ENCODE measurements around the gene BRAP. TPM values are rescaled to one million over a fixed set of nuclear protein-coding genes. Genes with fewer than 3 reads are reported as not detected.

Gene BRAP
- total RNA-seq, 3 donors from 2014 or later: 17.3 to 26.1 (median 22.3) TPM

- H3K4me1 ChIP-seq (ENCODE audit: low read depth): no peaks in the 10 kb centered on the region
- no peaks in the 10 kb centered on the region for H3K9me3 ChIP-seq
- peaks cover 5% of the 10 kb centered on the region for H3K36me3 ChIP-seq (ENCODE audit: low read depth)
- no peak for TF ChIP-seq CTCF (IDR thresholded peaks at IDR 0.05)
- intact Hi-C loops (cut with DNase I, micrococcal nuclease): no loop called here
- ATAC-seq (no peak), DNase-seq (no peak)
- no peak overlapping the region for H3K4me3 ChIP-seq
Measured at GRCh38 chr12:111650912-111651311, 34.8 kb downstream of the BRAP start.

GRCh38 chr12:111645433-111645832 lies 40.3 kb downstream of the BRAP start:
- DNase-seq: no peak
- Histone ChIP-seq H3K9me3 (no peaks in the 10 kb centered on the region), H3K4me3 (no peak overlapping the region), H3K4me1 (ENCODE audit: low read depth) (no peaks in the 10 kb centered on the region), H3K36me3 (ENCODE audit: low read depth) (peaks cover 10% of the 10 kb centered on the region)
- intact Hi-C loops (cut with DNase I, micrococcal nuclease): no loop called here
- ATAC-seq: no peak
- TF ChIP-seq CTCF (IDR thresholded peaks at IDR 0.05): no peak

- Histone ChIP-seq H3K9me3 (no peaks in the 10 kb centered on the region), H3K4me1 (ENCODE audit: low read depth) (no peaks in the 10 kb centered on the region), H3K36me3 (ENCODE audit: low read depth) (peaks cover 4% of the 10 kb centered on the region), H3K4me3 (no peak overlapping the region)
- no peak for TF ChIP-seq CTCF (IDR thresholded peaks at IDR 0.05)
- ATAC-seq (peak; percentile 82), DNase-seq (peak in 2 of 3 donors; percentile 33 to 78)
- intact Hi-C loops (cut with DNase I, micrococcal nuclease): no loop called here
Measured at GRCh38 chr12:111643427-111643826, 42.3 kb downstream of the BRAP start.

- no peak for DNase-seq
- no peak for ATAC-seq
- H3K4me3 ChIP-seq: no peak overlapping the region
- no peaks in the 10 kb centered on the region for H3K4me1 ChIP-seq (ENCODE audit: low read depth)
- no peak for TF ChIP-seq CTCF (IDR thresholded peaks at IDR 0.05)
- intact Hi-C loops (cut with DNase I, micrococcal nuclease): no loop called here
- peaks cover 4% of the 10 kb centered on the region for H3K36me3 ChIP-seq (ENCODE audit: low read depth)
- no peaks in the 10 kb centered on the region for H3K9me3 ChIP-seq
Measured at GRCh38 chr12:111642681-111643426, 42.9 kb downstream of the BRAP start.

- no peak for TF ChIP-seq CTCF (IDR thresholded peaks at IDR 0.05)
- H3K4me1 ChIP-seq (ENCODE audit: low read depth): no peaks in the 10 kb centered on the region
- H3K4me3 ChIP-seq: no peak overlapping the region
- intact Hi-C loops (cut with DNase I, micrococcal nuclease): no loop called here
- DNase-seq (no peak), ATAC-seq (no peak)
- H3K9me3 ChIP-seq: no peaks in the 10 kb centered on the region
- H3K36me3 ChIP-seq (ENCODE audit: low read depth): peaks cover 4% of the 10 kb centered on the region
Measured at GRCh38 chr12:111640506-111640905, 45.2 kb downstream of the BRAP start.
